ENCODE data around the gene FGF21. TPM values are rescaled to one million over a fixed set of nuclear protein-coding genes. Genes with fewer than 3 reads are reported as not detected.

The FGF21 gene
- total RNA-seq, 4 donors from 2014 or later, result not detected

GRCh38 chr19:48797103-48797502 is 41.8 kb downstream of the FGF21 start:
- H3K27ac ChIP-seq, result peak overlapping the region in 3 of 4 donors; percentile 26 to 95 (median 86)
- H3K27me3 ChIP-seq, result no peaks in the 10 kb centered on the region
- peaks cover 0 to 36% (median 0%) of the 10 kb centered on the region in 3 donors for H3K36me3 ChIP-seq
- 83% methylated on average over 5 to 7 of the region's 7 CpGs for WGBS, 2 donors
- H3K4me1 ChIP-seq, result peaks cover 0 to 22% (median 6%) of the 10 kb centered on the region in 4 donors
- no peak for DNase-seq (ENCODE audit: low spot score in 2 of 2)
- TF ChIP-seq CTCF (IDR thresholded peaks at IDR 0.05) (no peak), POLR2A (IDR thresholded peaks at IDR 0.05) (no peak), EP300 (IDR thresholded peaks at IDR 0.05) (no peak)
- H3K4me3 ChIP-seq, result no peak overlapping the region
- no peaks in the 10 kb centered on the region for H3K9me3 ChIP-seq

GRCh38 chr19:48798937-48799336 is 43.6 kb downstream of the FGF21 start:
- no peak overlapping the region for H3K4me3 ChIP-seq
- H3K9me3 ChIP-seq, result no peaks in the 10 kb centered on the region
- H3K36me3 ChIP-seq, result peaks cover 0 to 36% (median 0%) of the 10 kb centered on the region in 3 donors
- peak overlapping the region in 1 of 4 donors; percentile 25 for H3K27ac ChIP-seq
- peaks cover 0 to 22% (median 6%) of the 10 kb centered on the region in 4 donors for H3K4me1 ChIP-seq
- no peak for TF ChIP-seq CTCF (IDR thresholded peaks at IDR 0.05)
- TF ChIP-seq POLR2A (IDR thresholded peaks at IDR 0.05), result no peak
- TF ChIP-seq EP300 (IDR thresholded peaks at IDR 0.05), result no peak
- 38 to 56% methylated on average over 4 to 5 of the region's 6 CpGs for WGBS, 2 donors
- DNase-seq (ENCODE audit: low spot score in 2 of 2), result no peak
- H3K27me3 ChIP-seq, result no peaks in the 10 kb centered on the region

- Histone ChIP-seq H3K27ac (peak overlapping the region in 1 of 4 donors; percentile 25), H3K27me3 (no peaks in the 10 kb centered on the region), H3K9me3 (no peaks in the 10 kb centered on the region), H3K4me3 (no peak overlapping the region), H3K36me3 (peaks cover 0 to 42% (median 0%) of the 10 kb centered on the region in 3 donors), H3K4me1 (peaks cover 0 to 20% (median 6%) of the 10 kb centered on the region in 4 donors)
- 85 to 89% methylated on average over 24 to 44 of the region's 44 CpGs for WGBS, 2 donors
- DNase-seq (ENCODE audit: low spot score in 2 of 2), result no peak
- no peak for TF ChIP-seq POLR2A (IDR thresholded peaks at IDR 0.05)
- no peak for TF ChIP-seq CTCF (IDR thresholded peaks at IDR 0.05)
- TF ChIP-seq EP300 (IDR thresholded peaks at IDR 0.05), result no peak
These were observed 44.3 kb downstream of the FGF21 start for GRCh38 chr19:48799358-48800300.

GRCh38 chr19:48802623-48803022 is 47.3 kb downstream of the FGF21 start:
- Histone ChIP-seq H3K36me3 (peaks cover 0 to 34% (median 0%) of the 10 kb centered on the region in 3 donors), H3K4me1 (peaks cover 0 to 8% (median 3%) of the 10 kb centered on the region in 4 donors), H3K4me3 (no peak overlapping the region), H3K27ac (no peak overlapping the region), H3K9me3 (no peaks in the 10 kb centered on the region), H3K27me3 (no peaks in the 10 kb centered on the region)
- DNase-seq (ENCODE audit: low spot score in 2 of 2), result no peak
- TF ChIP-seq CTCF (IDR thresholded peaks at IDR 0.05) (no peak), EP300 (IDR thresholded peaks at IDR 0.05) (no peak), POLR2A (IDR thresholded peaks at IDR 0.05) (no peak)
- WGBS, 2 donors, result 94 to 98% methylated on average over 2 of the region's 2 CpGs

- Histone ChIP-seq H3K4me3 (no peak overlapping the region), H3K27ac (peak overlapping the region in 2 of 4 donors; percentile 43 to 60), H3K4me1 (peaks cover 0 to 17% (median 6%) of the 10 kb centered on the region in 4 donors), H3K9me3 (no peaks in the 10 kb centered on the region), H3K27me3 (no peaks in the 10 kb centered on the region), H3K36me3 (peaks cover 0 to 23% (median 0%) of the 10 kb centered on the region in 3 donors)
- 61 to 70% methylated on average over 8 of the region's 8 CpGs for WGBS, 2 donors
- no peak for DNase-seq (ENCODE audit: low spot score in 2 of 2)
- TF ChIP-seq POLR2A (IDR thresholded peaks at IDR 0.05) (no peak), CTCF (IDR thresholded peaks at IDR 0.05) (no peak), EP300 (IDR thresholded peaks at IDR 0.05) (no peak)
These were observed 49.2 kb downstream of the FGF21 start for GRCh38 chr19:48804496-48804895.
